Esophagus squamous epithelium (tissue), 5 donors: ENCODE measurements around the gene KCNH5. TPM values are rescaled to one million over a fixed set of nuclear protein-coding genes. Genes with fewer than 3 reads are reported as not detected.

Experiments
- DNase-seq: peaks from one replicate; lab custom pipeline; 2025; lab: John Stamatoyannopoulos, UW
- H3K27ac ChIP-seq, 4 donors: fragments of 200-600 bp; sonication (generic); one replicate each; pipeline ENCODE4 v1.5.1; 2016 to 2019; ENCODE audit warnings: mild to moderate bottlenecking in 1 of 4
- H3K27me3 ChIP-seq, 4 donors: fragments of 200-600 bp; sonication (generic); 1 replicate in 3 of 4; 2 replicates in 1 of 4; pipeline versions ENCODE4 v1.5.1 to v1.6.0; 2017 to 2021; ENCODE audit warnings: antibody characterized with exemption in 1 of 4
- H3K36me3 ChIP-seq, 3 donors: fragments of 200-600 bp; sonication (generic); one replicate each; pipeline ENCODE4 v1.5.1; 2016 to 2019
- H3K4me1 ChIP-seq, 3 donors: fragments of 200-600 bp; sonication (generic); one replicate each; pipeline ENCODE4 v1.5.1; 2017 to 2019
- H3K4me3 ChIP-seq, 4 donors: fragments of 200-600 bp; sonication (generic); 1 replicate in 3 of 4; 2 replicates in 1 of 4; pipeline ENCODE4 v1.5.1; 2016 to 2019; ENCODE audit warnings: mild to moderate bottlenecking in 2 of 4, moderate library complexity in 1 of 4
- H3K9me3 ChIP-seq, 3 donors: fragments of 200-600 bp; sonication (generic); one replicate each; pipeline ENCODE4 v1.5.1; 2016 to 2019
- POLR2A ChIP-seq, 4 donors: fragments of 450-650 bp; IDR thresholded peaks; one replicate each; pipeline ENCODE4 v1.6.1; 2017; ENCODE audit warnings: antibody characterized with exemption in 4 of 4, mild to moderate bottlenecking in 4 of 4, moderate library complexity in 3 of 4
- WGBS, 2 donors: methylation state at CpG; one replicate each; pipeline ENCODE4 v1.1.5; 2018; 5-methylcytosine and 5-hydroxymethylcytosine counted together
- intact Hi-C: fragments of 100-400 bp; cut with DNase I; formaldehyde crosslinking; loops from one replicate; pipeline ENCODE4 v1.15.0; 2022
- total RNA-seq, 4 donors: library from RNA; depleted of rRNA; stranded (reverse); fragments of >200 nt; gene quantifications; one replicate each; pipeline ENCODE4 v1.1.0, GENCODE V29; 2016
- TF ChIP-seq, protein P1 (sequence below), 6 experiments: fragments of 450-650 bp in 4 of 6; fragments of 200-600 bp in 2 of 6; sonication (generic) in 2 of 6; IDR thresholded peaks; one replicate each; pipeline ENCODE4 v1.5.1; 2016 to 2019; ENCODE audit warnings: antibody characterized with exemption in 6 of 6, mild to moderate bottlenecking in 4 of 6, moderate library complexity in 4 of 6
- donor health status: DM: yes; HTN: yes; CAD: no.

Gene KCNH5
- total RNA-seq, 4 donors from 2014 or later, result under 0.01 to 0.06 TPM; not detected in 2

DNA sequence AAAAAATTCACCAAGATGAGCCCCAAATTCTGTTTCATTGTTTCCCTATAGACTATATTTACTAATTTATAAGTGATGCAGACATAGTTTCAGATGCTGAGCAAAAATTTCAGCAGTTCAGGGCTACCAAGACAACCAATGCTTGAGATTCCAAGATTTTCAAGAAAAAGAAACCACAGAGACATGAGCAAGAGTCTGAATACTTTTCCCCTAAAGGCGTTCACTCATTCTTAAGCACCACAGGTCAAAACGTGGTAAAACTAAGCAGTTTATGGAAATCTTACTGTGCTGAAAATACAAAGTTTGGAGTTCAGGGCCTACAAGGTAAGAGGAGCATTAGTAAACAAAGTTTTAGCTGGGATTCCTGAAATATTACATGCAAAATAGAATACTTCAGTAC lies 221.2 kb downstream of the KCNH5 start:
- 47 to 49% methylated on average over 2 of the region's 2 CpGs for WGBS, 2 donors
- intact Hi-C loops, result no loop called here
- H3K27ac ChIP-seq, result no peak overlapping the region
- H3K4me3 ChIP-seq, result no peak overlapping the region
- no peaks in the 10 kb centered on the region for H3K36me3 ChIP-seq
- no peaks in the 10 kb centered on the region for H3K4me1 ChIP-seq
- no peaks in the 10 kb centered on the region for H3K9me3 ChIP-seq
- TF ChIP-seq, protein P1, sequence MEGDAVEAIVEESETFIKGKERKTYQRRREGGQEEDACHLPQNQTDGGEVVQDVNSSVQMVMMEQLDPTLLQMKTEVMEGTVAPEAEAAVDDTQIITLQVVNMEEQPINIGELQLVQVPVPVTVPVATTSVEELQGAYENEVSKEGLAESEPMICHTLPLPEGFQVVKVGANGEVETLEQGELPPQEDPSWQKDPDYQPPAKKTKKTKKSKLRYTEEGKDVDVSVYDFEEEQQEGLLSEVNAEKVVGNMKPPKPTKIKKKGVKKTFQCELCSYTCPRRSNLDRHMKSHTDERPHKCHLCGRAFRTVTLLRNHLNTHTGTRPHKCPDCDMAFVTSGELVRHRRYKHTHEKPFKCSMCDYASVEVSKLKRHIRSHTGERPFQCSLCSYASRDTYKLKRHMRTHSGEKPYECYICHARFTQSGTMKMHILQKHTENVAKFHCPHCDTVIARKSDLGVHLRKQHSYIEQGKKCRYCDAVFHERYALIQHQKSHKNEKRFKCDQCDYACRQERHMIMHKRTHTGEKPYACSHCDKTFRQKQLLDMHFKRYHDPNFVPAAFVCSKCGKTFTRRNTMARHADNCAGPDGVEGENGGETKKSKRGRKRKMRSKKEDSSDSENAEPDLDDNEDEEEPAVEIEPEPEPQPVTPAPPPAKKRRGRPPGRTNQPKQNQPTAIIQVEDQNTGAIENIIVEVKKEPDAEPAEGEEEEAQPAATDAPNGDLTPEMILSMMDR (IDR thresholded peaks at IDR 0.05), result no peak
- TF ChIP-seq POLR2A (IDR thresholded peaks at IDR 0.05), result no peak
- no peak for DNase-seq
- no peaks in the 10 kb centered on the region for H3K27me3 ChIP-seq

DNA sequence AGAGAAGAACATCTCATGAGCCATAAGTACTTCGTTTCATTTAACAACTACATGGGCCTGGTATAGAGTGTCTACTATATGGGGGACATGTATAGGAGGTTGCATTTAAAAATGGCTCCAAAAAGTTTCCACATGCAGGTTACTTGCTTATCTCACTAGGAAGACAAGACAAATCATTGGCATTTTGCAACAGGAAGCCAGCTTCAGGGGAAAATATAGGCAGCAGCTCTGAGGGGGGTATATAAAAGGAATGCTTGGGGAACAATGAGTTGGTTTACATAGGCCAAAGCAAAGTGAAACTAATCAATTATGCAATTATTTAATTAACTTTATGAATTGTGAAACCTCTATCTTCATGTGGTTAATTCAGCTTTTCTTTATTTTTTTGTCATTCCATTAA lies 225.3 kb downstream of the KCNH5 start:
- TF ChIP-seq POLR2A (IDR thresholded peaks at IDR 0.05), result no peak
- TF ChIP-seq, protein P1 (IDR thresholded peaks at IDR 0.05), result no peak
- Histone ChIP-seq H3K36me3 (no peaks in the 10 kb centered on the region), H3K4me3 (no peak overlapping the region), H3K27ac (no peak overlapping the region), H3K9me3 (no peaks in the 10 kb centered on the region), H3K27me3 (no peaks in the 10 kb centered on the region), H3K4me1 (no peaks in the 10 kb centered on the region)
- DNase-seq, result no peak
- intact Hi-C loops, result no loop called here
- 47 to 73% methylated on average over 1 of the region's 1 CpG for WGBS, 2 donors

DNA sequence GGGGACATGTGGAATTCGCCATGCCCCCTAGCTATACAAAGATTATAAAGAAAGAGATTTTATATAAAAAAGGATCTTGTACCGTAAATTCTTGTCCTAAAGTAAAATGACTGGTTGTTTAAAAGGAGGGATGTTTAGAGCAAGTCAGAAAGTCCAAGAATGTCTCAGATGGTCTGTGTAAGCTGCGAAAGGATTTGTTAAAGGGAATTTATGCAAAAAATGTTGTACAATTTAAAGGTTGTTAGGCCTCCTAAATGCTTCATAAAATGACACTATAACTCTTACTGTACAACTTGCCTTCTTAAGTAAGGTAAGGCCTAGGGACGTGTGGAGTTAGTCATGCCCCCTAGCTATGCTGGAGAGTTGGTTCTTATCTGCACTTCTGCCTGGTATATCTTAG lies 237.6 kb downstream of the KCNH5 start:
- no peak for TF ChIP-seq POLR2A (IDR thresholded peaks at IDR 0.05)
- TF ChIP-seq, protein P1 (IDR thresholded peaks at IDR 0.05), result no peak
- no peak overlapping the region for H3K4me3 ChIP-seq
- H3K4me1 ChIP-seq, result no peaks in the 10 kb centered on the region
- 70 to 83% methylated on average over 4 of the region's 4 CpGs for WGBS, 2 donors
- no peak overlapping the region for H3K27ac ChIP-seq
- H3K27me3 ChIP-seq, result no peaks in the 10 kb centered on the region
- no peak for DNase-seq
- intact Hi-C loops, result no loop called here
- H3K36me3 ChIP-seq, result no peaks in the 10 kb centered on the region
- H3K9me3 ChIP-seq, result no peaks in the 10 kb centered on the region

DNA sequence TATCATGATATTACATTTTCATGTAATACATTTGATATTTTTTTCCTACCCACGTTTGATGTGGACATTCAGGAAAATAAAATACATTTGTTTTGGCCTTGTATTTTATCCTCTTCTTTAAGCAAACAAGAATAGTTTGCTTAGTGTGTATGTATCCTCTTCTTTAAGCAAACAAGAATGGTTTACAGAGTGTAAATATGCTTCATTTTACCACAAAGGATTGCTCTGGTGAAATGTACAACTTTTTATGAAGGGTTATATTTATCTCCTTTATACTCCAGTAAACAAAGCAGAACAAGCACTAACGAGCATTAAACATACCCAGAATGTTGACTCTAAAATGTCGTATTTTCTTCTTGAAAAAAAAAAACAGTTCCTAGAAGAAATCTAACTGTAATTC lies 244.7 kb downstream of the KCNH5 start:
- H3K9me3 ChIP-seq, result no peaks in the 10 kb centered on the region
- H3K36me3 ChIP-seq, result no peaks in the 10 kb centered on the region
- H3K4me1 ChIP-seq, result no peaks in the 10 kb centered on the region
- H3K27me3 ChIP-seq, result no peaks in the 10 kb centered on the region
- no peak overlapping the region for H3K4me3 ChIP-seq
- DNase-seq, result no peak
- TF ChIP-seq POLR2A (IDR thresholded peaks at IDR 0.05), result no peak
- TF ChIP-seq, protein P1 (IDR thresholded peaks at IDR 0.05), result no peak
- 33 to 50% methylated on average over 3 of the region's 3 CpGs for WGBS, 2 donors
- H3K27ac ChIP-seq, result no peak overlapping the region
- intact Hi-C loops, result no loop called here

DNA sequence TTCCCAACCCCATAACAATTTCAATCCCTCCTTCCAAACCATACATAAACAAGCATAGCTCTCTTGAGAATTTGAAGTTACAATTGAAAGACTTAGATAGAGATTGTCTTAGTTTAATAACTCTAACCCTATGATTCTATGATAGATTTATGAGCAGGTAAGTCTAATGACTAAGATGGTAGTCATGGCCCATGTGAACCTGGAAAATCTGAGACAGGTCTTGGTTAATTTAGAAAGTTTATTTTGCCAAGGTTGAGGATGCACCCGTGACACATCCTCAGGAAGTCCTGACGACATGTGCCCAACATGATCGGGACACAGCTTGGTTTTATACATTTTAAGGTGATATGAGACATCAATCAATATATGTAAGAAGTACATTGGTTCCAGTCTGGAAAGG lies 248.8 kb downstream of the KCNH5 start:
- intact Hi-C loops, result no loop called here
- Histone ChIP-seq H3K36me3 (no peaks in the 10 kb centered on the region), H3K9me3 (no peaks in the 10 kb centered on the region), H3K27ac (no peak overlapping the region), H3K4me1 (no peaks in the 10 kb centered on the region), H3K27me3 (no peaks in the 10 kb centered on the region), H3K4me3 (no peak overlapping the region)
- DNase-seq, result no peak
- WGBS, 2 donors, result 63 to 79% methylated on average over 3 of the region's 3 CpGs
- TF ChIP-seq POLR2A (IDR thresholded peaks at IDR 0.05), result no peak
- TF ChIP-seq, protein P1 (IDR thresholded peaks at IDR 0.05), result no peak
